Tibial nerve (tissue), 4 donors: ENCODE data around the gene C4orf17. TPM values are rescaled to one million over a fixed set of nuclear protein-coding genes. Genes with fewer than 3 reads are reported as not detected.

Experiments used
- DNase-seq, 2 donors: peaks; one replicate each; pipeline ENCODE4 v3.0.0-alpha.2; 2019; ENCODE audit warnings: low spot score in 2 of 2
- H3K27ac ChIP-seq, 4 donors: fragments of 200-600 bp; sonication (generic) in 3 of 4; one replicate each; pipeline ENCODE4 v1.5.1; 2017 to 2019; ENCODE audit warnings: mild to moderate bottlenecking in 1 of 4
- H3K27me3 ChIP-seq, 2 donors: fragments of 200-600 bp; sonication (generic) in 1 of 2; one replicate each; pipeline versions ENCODE4 v1.5.1 to v1.6.0; 2017 to 2019
- H3K36me3 ChIP-seq, 3 donors: fragments of 200-600 bp; sonication (generic); one replicate each; pipeline ENCODE4 v1.5.1; 2018 to 2019
- H3K4me1 ChIP-seq, 4 donors: fragments of 200-600 bp; sonication (generic) in 3 of 4; one replicate each; pipeline ENCODE4 v1.5.1; 2017 to 2019
- H3K4me3 ChIP-seq, 4 donors: fragments of 200-600 bp; sonication (generic) in 3 of 4; one replicate each; pipeline ENCODE4 v1.5.1; 2017 to 2019; ENCODE audit warnings: mild to moderate bottlenecking in 1 of 4, moderate library complexity in 1 of 4
- H3K9me3 ChIP-seq, 4 donors: fragments of 200-600 bp; sonication (generic) in 3 of 4; one replicate each; pipeline ENCODE4 v1.5.1; 2017 to 2019
- CTCF ChIP-seq, 5 experiments: fragments of 200-600 bp in 3 of 5; fragments of 450-650 bp in 2 of 5; sonication (generic) in 3 of 5; IDR thresholded peaks; one replicate each; pipeline ENCODE4 v1.5.1; 2016 to 2019; ENCODE audit warnings: antibody characterized with exemption in 5 of 5, mild to moderate bottlenecking in 3 of 5, moderate library complexity in 2 of 5
- EP300 ChIP-seq, 2 donors: sonication (generic); formaldehyde crosslinking; IDR thresholded peaks; one replicate each; pipeline ENCODE4 v1.6.1; 2017; ENCODE audit warnings: antibody characterized with exemption in 2 of 2, mild to moderate bottlenecking in 1 of 2
- POLR2A ChIP-seq, 2 donors: fragments of 450-650 bp; IDR thresholded peaks; one replicate each; pipeline ENCODE4 v1.6.1; 2017; ENCODE audit warnings: antibody characterized with exemption in 2 of 2, mild to moderate bottlenecking in 2 of 2, moderate library complexity in 2 of 2
- WGBS, 2 donors: methylation state at CpG; one replicate each; pipeline ENCODE4 v1.1.5; 2018; 5-methylcytosine and 5-hydroxymethylcytosine counted together
- total RNA-seq, 4 donors: library from RNA; depleted of rRNA; stranded (reverse); fragments of >200 nt; gene quantifications; one replicate each; pipeline ENCODE4 v1.1.0, GENCODE V29; 2016

The C4orf17 gene
- total RNA-seq, 4 donors from 2014 or later, result not detected

- no peak for DNase-seq
- 44 to 80% methylated on average over 1 of the region's 2 CpGs for WGBS, 2 donors
- no peaks in the 10 kb centered on the region for H3K27me3 ChIP-seq
- no peak overlapping the region for H3K27ac ChIP-seq
- H3K36me3 ChIP-seq, result no peaks in the 10 kb centered on the region
- no peaks in the 10 kb centered on the region for H3K4me1 ChIP-seq
- TF ChIP-seq EP300 (IDR thresholded peaks at IDR 0.05), result no peak
- TF ChIP-seq POLR2A (IDR thresholded peaks at IDR 0.05), result no peak
- no peak for TF ChIP-seq CTCF (IDR thresholded peaks at IDR 0.05)
- no peak overlapping the region for H3K4me3 ChIP-seq
- peaks cover 0 to 6% (median 0%) of the 10 kb centered on the region in 4 donors for H3K9me3 ChIP-seq
These were observed 25.4 kb downstream of the C4orf17 start for GRCh38 chr4:99536271-99536670.

GRCh38 chr4:99536848-99537247, 26.0 kb downstream of the C4orf17 start:
- Histone ChIP-seq H3K9me3 (peaks cover 0 to 6% (median 0%) of the 10 kb centered on the region in 4 donors), H3K36me3 (no peaks in the 10 kb centered on the region), H3K27me3 (no peaks in the 10 kb centered on the region), H3K27ac (no peak overlapping the region), H3K4me3 (no peak overlapping the region), H3K4me1 (no peaks in the 10 kb centered on the region)
- 35 to 45% methylated on average over 2 of the region's 2 CpGs for WGBS, 2 donors
- no peak for TF ChIP-seq CTCF (IDR thresholded peaks at IDR 0.05)
- TF ChIP-seq EP300 (IDR thresholded peaks at IDR 0.05), result no peak
- no peak for TF ChIP-seq POLR2A (IDR thresholded peaks at IDR 0.05)
- DNase-seq, result no peak

GRCh38 chr4:99537674-99538073, 26.9 kb downstream of the C4orf17 start:
- Histone ChIP-seq H3K27ac (no peak overlapping the region), H3K27me3 (no peaks in the 10 kb centered on the region), H3K9me3 (peaks cover 0 to 9% (median 0%) of the 10 kb centered on the region in 4 donors), H3K36me3 (no peaks in the 10 kb centered on the region), H3K4me3 (no peak overlapping the region), H3K4me1 (no peaks in the 10 kb centered on the region)
- no peak for DNase-seq
- 75 to 88% methylated on average over 4 of the region's 4 CpGs for WGBS, 2 donors
- TF ChIP-seq EP300 (IDR thresholded peaks at IDR 0.05) (no peak), CTCF (IDR thresholded peaks at IDR 0.05) (no peak), POLR2A (IDR thresholded peaks at IDR 0.05) (no peak)

GRCh38 chr4:99540277-99540939, 29.6 kb downstream of the C4orf17 start:
- Histone ChIP-seq H3K27me3 (no peaks in the 10 kb centered on the region), H3K4me1 (no peaks in the 10 kb centered on the region), H3K27ac (no peak overlapping the region), H3K36me3 (no peaks in the 10 kb centered on the region), H3K4me3 (no peak overlapping the region), H3K9me3 (peaks cover 0 to 9% (median 0%) of the 10 kb centered on the region in 4 donors)
- TF ChIP-seq EP300 (IDR thresholded peaks at IDR 0.05), result no peak
- no peak for TF ChIP-seq POLR2A (IDR thresholded peaks at IDR 0.05)
- TF ChIP-seq CTCF (IDR thresholded peaks at IDR 0.05), result no peak
- no peak for DNase-seq

DNA sequence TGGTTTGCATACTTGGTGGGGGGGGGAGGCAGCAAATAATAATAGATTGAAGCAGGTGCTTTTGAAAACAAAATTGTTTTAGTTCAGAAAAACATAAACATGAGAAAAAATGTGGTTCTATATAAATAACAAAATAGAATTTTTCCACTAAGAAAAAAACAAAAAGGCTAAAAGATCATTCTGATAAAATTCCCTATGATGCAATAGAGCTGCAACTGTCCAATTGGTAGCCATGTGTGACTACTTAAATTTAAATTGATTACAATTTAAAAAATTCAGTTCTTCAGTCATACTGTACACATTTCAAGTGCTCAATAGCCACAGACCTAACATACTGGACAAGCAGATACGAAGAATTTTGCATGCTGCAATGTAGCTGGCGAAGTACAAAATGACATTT, 42.1 kb downstream of the C4orf17 start:
- 97 to 99% methylated on average over 2 of the region's 2 CpGs for WGBS, 2 donors
- TF ChIP-seq POLR2A (IDR thresholded peaks at IDR 0.05) (no peak), EP300 (IDR thresholded peaks at IDR 0.05) (no peak), CTCF (IDR thresholded peaks at IDR 0.05) (no peak)

More for the DNA sequence above, 42.1 kb downstream of the C4orf17 start:
- H3K4me3 ChIP-seq, result no peak overlapping the region
- H3K27me3 ChIP-seq, result no peaks in the 10 kb centered on the region
- H3K36me3 ChIP-seq, result peaks cover 0 to 28% (median 0%) of the 10 kb centered on the region in 3 donors
- H3K9me3 ChIP-seq, result no peaks in the 10 kb centered on the region
- H3K27ac ChIP-seq, result no peak overlapping the region
- no peak for DNase-seq
- H3K4me1 ChIP-seq, result no peaks in the 10 kb centered on the region
